Stimulated activated CD4-positive, alpha-beta T cell treated with anti-CD3 and anti-CD28 coated beads, Interleukin-1b, Interleukin-23, amount 100 ng/mL, for 24 hours (primary cell): ENCODE data around the gene ATP10A.

ENCODE experiments used
- DNase-seq, 4 experiments: peaks; one replicate each; pipeline ENCODE4 v3.0.0-alpha.2; 2020; ENCODE audit warnings: low read depth in 4 of 4, low spot score in 1 of 4

Gene ATP10A

GRCh38 chr15:25727116-25727515, 136.0 kb downstream of the ATP10A start:
- no peak for DNase-seq

DNA sequence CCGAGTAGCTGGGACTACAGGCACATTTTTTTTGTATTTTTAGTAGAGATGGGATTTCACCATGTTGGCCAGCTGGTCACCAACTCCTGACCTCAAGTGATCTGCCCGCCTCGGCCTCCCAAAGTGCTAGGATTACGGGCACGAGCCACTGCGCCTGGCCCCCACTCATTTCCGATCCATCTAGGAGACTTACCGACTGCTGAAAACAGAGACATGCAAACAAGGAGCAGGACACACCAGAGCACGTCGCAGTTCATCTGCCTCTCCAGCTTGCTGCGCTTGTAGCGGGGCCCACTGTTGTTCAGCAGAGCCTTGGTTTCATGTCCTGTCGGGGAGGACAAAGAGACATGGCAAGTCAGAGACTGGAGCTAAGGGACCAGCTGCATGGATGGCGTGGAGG, 137.4 kb downstream of the ATP10A start:
- no peak for DNase-seq

GRCh38 chr15:25724899-25725298, 138.2 kb downstream of the ATP10A start:
- no peak for DNase-seq

DNA sequence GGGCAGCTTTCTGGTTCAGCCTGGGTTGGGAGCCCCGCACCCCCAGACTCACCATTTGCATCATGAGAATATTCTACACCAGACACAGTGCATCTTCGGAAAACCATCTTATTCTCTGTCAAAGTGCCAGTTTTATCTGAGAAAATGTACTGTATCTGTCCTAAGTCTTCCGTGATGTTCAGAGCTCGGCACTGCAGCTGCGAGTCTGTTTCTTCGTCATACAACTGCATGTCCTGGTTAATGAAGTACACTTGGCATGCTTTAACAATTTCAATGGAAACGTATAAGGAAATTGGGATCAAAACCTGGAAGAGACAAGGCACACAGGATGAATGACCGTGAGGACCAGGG, 141.5 kb downstream of the ATP10A start:
- no peak for DNase-seq

DNA sequence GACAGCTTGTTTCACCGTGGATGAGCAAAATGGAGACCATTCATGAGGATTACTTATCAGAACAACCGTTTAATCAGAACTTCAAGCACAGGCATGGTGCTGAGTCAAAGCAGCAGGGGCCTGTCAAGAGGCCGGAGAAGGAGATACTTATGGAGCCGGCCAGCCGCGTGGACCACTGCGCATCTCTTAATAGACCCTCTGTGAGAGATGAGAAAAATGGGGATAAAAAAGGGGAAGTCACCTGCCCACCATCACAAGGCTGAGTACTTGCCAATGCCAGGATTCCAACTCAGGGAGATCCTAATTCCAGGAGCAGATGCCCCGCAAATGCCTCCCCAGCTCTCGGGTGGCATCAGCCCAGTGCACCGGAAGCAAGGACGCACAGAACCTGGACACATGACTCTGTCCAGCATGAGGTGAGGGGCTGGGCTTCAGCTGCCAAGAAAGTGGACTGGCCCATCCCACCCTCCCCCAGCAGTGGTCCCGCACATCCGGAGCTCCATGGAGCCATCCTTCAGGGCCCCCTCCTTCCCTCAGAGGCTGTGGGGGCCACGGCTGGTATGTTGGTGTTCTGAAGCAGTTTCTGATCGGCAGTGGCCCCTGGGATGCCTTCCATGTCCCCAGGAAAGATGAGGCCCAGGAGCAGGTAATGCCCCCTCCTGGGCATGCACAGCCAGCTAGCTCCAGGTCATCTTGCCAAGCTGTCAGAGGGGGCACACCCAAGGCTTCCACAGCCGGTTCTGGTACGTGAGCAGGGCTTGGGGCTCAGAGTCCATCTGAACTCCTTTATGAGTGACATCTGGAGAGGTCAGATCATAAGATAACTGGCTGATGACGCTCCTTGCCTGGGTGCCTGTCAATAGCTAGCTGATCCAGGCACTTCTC, 143.8 kb downstream of the ATP10A start:
- no peak for DNase-seq

DNA sequence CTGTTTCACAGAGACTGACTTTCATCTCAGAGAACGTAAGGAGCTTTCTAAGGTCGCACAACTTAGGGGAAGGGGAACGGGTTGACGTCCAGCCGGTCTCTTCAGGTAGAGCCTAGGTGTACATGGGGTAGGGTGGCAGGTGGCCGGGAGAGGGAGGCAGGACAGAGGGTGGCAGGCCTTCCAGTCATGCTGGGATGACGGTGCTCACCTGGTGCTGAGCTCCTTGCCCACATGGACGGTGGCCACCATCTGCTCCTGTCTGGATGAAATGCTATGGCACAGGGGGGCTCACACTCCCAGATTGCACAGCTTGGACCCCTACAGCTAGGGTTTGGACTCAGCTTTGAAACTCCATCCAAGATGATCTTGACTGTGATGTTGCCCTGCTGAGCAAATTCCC, 144.5 kb downstream of the ATP10A start:
- no peak for DNase-seq

- no peak for DNase-seq
These were observed 145.0 kb downstream of the ATP10A start for GRCh38 chr15:25718169-25718536.

- no peak for DNase-seq
These were observed 145.5 kb downstream of the ATP10A start for GRCh38 chr15:25717457-25718168.

DNA sequence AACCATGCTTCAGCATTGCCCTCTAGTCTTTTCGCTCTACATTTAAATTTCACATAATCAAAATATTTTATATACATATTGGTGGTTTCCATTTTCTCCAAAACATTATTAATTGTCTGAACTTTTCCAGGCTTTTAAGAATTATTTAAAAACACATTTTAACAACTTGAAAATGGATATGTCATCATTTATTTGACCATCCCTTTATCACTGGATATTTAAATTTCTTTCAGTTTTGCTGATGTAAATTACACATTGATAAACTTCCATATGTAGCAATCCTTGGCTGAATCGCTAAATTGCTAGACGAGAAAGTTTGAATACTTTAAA, 146.0 kb downstream of the ATP10A start:
- no peak for DNase-seq

GRCh38 chr15:25716414-25717126, 146.6 kb downstream of the ATP10A start:
- DNase-seq: no peak

- DNase-seq: no peak
These were observed 147.4 kb downstream of the ATP10A start for GRCh38 chr15:25715536-25716413.

DNA sequence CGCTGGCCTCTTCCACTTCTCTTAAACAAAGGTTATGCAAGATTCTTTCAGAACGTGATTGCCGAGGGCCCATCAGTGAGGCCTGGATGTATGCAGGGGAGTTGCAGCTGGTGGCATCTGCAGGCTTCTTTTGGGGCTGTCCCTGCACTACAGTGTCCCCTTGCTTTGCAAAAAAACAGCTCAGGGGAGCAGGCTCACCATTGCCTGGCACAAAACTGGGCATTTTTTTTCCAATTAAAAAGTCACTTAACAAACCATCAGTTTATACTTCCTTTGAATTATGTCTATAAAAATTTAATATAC, 148.6 kb downstream of the ATP10A start:
- no peak for DNase-seq

DNA sequence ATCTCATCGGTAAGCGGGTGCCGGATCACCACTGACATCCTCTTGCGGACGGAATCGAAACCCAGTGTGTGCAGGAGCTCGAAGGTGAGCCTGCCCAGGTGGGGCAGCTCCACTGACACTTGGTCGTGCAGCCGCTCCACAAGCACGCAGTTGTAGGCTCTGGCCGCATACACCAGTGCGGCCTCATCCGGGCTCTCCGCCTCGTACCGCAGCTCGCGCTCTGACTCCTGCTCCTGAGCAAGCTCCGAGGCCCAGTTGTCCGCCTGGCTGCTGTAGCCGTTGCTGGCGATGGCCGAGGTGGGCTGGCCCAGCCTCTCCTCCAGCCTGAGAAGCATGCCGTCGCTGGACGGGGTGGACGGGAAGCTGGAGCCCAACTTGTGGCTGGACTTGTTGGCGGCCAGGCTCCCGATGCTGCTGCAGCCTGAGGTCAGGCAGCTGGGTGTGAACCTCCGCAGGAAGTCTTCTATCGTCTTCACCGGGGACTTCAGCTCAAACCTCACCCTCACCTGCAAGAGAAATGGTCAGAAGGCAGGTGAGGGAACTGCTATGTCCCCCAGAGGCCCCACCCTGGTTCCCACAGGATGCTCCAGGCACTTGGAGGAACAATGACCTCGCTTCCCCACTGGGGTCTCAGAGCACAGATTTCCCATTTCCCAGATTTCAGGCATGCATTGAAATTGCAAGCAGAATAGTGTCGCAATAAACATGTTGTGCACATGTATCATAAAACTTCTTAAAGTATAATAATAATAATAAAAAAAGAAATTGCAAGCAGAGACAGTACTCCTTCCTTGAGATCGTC, 149.2 kb downstream of the ATP10A start:
- DNase-seq: no peak

GRCh38 chr15:25712961-25713355, 150.2 kb downstream of the ATP10A start:
- DNase-seq: no peak

DNA sequence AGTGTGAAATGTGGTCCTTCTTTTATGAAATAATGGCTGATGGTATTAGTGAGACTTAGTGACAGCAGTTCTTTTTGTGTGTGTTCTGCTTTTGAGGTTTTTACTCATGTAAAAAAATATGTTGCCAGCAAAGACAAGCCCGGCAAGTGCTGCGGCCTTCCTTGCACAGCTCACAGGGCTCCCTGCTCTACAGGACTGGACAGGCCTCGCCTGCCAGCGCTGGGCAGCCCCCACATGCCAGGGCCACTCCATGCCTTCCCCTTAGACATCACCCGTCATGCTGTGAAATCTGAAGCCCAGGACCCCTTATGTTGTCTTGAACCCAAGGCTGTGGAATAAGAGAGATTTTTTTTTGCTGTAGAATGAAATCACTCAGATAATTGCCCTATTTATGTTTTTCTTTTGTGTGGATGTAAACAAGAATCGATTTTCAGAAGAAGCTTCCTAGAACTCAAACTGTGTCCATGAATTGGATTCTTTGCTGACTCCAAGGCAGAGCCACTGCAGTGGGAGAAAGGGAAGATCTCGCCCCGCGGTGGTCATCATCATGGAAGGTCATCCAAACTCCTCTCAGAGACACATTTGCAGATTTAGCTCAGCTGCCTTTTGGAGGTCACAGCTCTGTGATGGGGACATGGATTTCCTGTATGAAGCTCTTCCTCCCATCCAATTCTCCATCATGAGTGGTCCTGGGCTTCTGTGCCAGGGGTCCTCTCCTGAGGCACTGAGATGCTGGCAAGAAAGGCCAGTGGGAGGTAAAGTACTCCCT, 150.8 kb downstream of the ATP10A start:
- DNase-seq: no peak

DNA sequence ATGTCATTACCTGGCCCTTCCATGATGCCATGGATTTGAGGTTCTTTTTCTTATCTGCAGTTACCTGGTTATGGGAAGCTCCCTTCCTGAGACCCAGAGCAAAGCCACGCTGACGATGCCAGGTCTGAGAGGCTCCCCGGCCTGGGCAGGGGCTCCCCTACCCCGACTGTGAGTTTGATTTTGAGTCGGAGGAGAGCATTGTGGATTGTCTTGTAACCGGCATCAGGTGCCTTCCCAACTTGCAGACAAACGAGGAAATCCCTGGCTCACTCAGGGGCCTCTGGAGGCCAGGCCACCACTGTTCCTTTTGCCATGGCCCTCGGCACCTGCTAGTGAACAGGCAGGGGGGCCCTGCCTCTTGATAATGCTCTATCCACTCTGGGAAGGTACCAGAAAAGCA, 151.4 kb downstream of the ATP10A start:
- DNase-seq: no peak

DNA sequence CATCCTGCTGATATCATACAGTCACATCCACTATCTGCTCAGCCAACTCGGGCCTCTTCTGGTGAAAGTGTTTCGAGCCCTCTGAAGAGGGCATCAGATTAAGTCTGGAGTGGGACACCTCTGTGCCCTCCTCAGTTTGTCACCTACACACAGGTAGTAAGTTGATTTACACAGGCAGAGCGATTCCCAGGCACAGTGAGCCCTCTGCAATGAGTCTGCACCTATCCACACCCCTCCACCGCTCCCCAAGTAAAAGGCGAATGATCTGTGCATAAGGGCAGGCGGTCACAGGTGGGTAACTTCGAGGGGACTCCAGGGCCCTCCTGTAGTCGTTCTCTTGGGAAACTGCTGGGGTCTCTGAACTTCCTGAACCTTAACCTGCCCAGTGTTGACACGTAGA, 152.0 kb downstream of the ATP10A start:
- DNase-seq: no peak

DNA sequence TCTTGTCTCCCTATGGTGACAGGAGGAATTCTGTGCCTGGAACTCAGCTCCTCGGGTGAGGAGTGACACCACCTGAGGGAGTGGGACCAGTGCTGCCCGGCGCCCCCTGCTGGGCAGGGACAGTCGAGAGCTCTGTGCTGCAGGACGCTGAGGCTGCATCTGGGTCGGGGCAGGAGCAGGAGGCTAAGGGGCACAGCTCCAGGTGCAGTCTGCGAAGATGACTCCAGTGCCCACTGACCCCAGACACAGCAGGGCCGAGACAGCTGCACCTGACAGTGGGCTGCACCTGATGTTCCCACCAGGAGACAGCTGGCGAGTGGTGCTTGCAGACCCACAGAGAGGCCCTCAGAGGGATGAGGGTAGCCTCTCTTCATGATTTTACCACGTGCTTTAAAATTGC, 152.9 kb downstream of the ATP10A start:
- DNase-seq: peak; percentile 17 to 38 (median 37)

- no peak for DNase-seq
These were observed 153.5 kb downstream of the ATP10A start for GRCh38 chr15:25709437-25710159.
